ENCODE measurements around the gene LRRC46.

DNA sequence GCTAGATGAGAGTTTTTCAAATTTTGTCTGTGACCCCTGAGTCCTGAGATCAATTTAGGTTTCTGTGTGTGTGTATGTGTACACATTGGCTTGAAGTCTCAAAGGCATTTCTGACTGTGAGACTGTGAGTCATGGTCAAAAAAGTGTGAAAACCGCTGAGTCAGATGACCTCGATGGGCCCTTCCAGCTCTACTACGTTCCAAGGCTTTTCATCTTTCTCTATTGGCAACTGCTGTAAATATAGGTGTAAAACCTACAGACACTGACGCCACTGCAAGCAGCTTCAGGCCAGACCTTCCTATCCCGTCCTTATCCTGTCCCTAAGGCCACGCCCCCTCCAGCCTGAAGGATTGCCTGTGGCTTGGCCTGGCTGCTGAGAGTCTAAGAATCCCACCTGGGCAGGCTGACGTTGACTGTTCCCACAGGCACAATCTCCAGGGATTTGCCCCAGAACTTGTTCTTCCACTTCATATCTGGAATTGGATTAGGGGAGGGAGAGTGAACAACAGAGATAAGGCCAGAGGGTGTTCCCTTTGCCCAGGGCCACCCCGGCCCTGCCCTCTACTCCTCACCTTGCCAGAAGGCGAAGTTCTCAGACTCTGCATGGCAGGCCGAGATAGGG is 21.2 kb upstream of the LRRC46 start:
- TF ChIP-seq, protein P1, sequence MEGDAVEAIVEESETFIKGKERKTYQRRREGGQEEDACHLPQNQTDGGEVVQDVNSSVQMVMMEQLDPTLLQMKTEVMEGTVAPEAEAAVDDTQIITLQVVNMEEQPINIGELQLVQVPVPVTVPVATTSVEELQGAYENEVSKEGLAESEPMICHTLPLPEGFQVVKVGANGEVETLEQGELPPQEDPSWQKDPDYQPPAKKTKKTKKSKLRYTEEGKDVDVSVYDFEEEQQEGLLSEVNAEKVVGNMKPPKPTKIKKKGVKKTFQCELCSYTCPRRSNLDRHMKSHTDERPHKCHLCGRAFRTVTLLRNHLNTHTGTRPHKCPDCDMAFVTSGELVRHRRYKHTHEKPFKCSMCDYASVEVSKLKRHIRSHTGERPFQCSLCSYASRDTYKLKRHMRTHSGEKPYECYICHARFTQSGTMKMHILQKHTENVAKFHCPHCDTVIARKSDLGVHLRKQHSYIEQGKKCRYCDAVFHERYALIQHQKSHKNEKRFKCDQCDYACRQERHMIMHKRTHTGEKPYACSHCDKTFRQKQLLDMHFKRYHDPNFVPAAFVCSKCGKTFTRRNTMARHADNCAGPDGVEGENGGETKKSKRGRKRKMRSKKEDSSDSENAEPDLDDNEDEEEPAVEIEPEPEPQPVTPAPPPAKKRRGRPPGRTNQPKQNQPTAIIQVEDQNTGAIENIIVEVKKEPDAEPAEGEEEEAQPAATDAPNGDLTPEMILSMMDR (IDR thresholded peaks at IDR 0.05): no peak
- TF ChIP-seq POLR2A (IDR thresholded peaks at IDR 0.05): no peak
